Esophagus squamous epithelium (tissue), 5 donors: ENCODE measurements around the gene C3. TPM values are rescaled to one million over a fixed set of nuclear protein-coding genes. Genes with fewer than 3 reads are reported as not detected.

Experiments
- DNase-seq: peaks from one replicate; lab custom pipeline; 2025; lab: John Stamatoyannopoulos, UW
- H3K27ac ChIP-seq, 4 donors: fragments of 200-600 bp; sonication (generic); one replicate each; pipeline ENCODE4 v1.5.1; 2016 to 2019; ENCODE audit warnings: mild to moderate bottlenecking in 1 of 4
- H3K27me3 ChIP-seq, 4 donors: fragments of 200-600 bp; sonication (generic); 1 replicate in 3 of 4; 2 replicates in 1 of 4; pipeline versions ENCODE4 v1.5.1 to v1.6.0; 2017 to 2021; ENCODE audit warnings: antibody characterized with exemption in 1 of 4
- H3K36me3 ChIP-seq, 3 donors: fragments of 200-600 bp; sonication (generic); one replicate each; pipeline ENCODE4 v1.5.1; 2016 to 2019
- H3K4me1 ChIP-seq, 3 donors: fragments of 200-600 bp; sonication (generic); one replicate each; pipeline ENCODE4 v1.5.1; 2017 to 2019
- H3K4me3 ChIP-seq, 4 donors: fragments of 200-600 bp; sonication (generic); 1 replicate in 3 of 4; 2 replicates in 1 of 4; pipeline ENCODE4 v1.5.1; 2016 to 2019; ENCODE audit warnings: mild to moderate bottlenecking in 2 of 4, moderate library complexity in 1 of 4
- H3K9me3 ChIP-seq, 3 donors: fragments of 200-600 bp; sonication (generic); one replicate each; pipeline ENCODE4 v1.5.1; 2016 to 2019
- CTCF ChIP-seq, 6 experiments: fragments of 450-650 bp in 4 of 6; fragments of 200-600 bp in 2 of 6; sonication (generic) in 2 of 6; IDR thresholded peaks; one replicate each; pipeline ENCODE4 v1.5.1; 2016 to 2019; ENCODE audit warnings: antibody characterized with exemption in 6 of 6, mild to moderate bottlenecking in 4 of 6, moderate library complexity in 4 of 6
- POLR2A ChIP-seq, 4 donors: fragments of 450-650 bp; IDR thresholded peaks; one replicate each; pipeline ENCODE4 v1.6.1; 2017; ENCODE audit warnings: antibody characterized with exemption in 4 of 4, mild to moderate bottlenecking in 4 of 4, moderate library complexity in 3 of 4
- WGBS, 2 donors: methylation state at CpG; one replicate each; pipeline ENCODE4 v1.1.5; 2018; 5-methylcytosine and 5-hydroxymethylcytosine counted together
- intact Hi-C: fragments of 100-400 bp; cut with DNase I; formaldehyde crosslinking; loops from one replicate; pipeline ENCODE4 v1.15.0; 2022
- total RNA-seq, 4 donors: library from RNA; depleted of rRNA; stranded (reverse); fragments of >200 nt; gene quantifications; one replicate each; pipeline ENCODE4 v1.1.0, GENCODE V29; 2016
- donor health status: DM: yes; HTN: yes; CAD: no.

The C3 gene
- total RNA-seq, 4 donors from 2014 or later: 12.0 to 501 (median 189) TPM

GRCh38 chr19:6721773-6722172 lies 1.3 kb upstream of the C3 start:
- WGBS, 2 donors: 49 to 75% methylated on average over 5 of the region's 5 CpGs
- TF ChIP-seq POLR2A (IDR thresholded peaks at IDR 0.05) (no peak), CTCF (IDR thresholded peaks at IDR 0.05) (no peak)
- no peak overlapping the region for H3K4me3 ChIP-seq
- H3K36me3 ChIP-seq: no peaks in the 10 kb centered on the region
- H3K9me3 ChIP-seq: no peaks in the 10 kb centered on the region
- no peak for DNase-seq
- intact Hi-C loops: no loop called here
- H3K27ac ChIP-seq: peak overlapping the region in 3 of 4 donors; percentile 10 to 65 (median 64)
- H3K4me1 ChIP-seq: peaks cover 0 to 48% (median 18%) of the 10 kb centered on the region in 3 donors
- peaks cover 0 to 2% (median 0%) of the 10 kb centered on the region in 4 donors for H3K27me3 ChIP-seq

- Histone ChIP-seq H3K4me3 (no peak overlapping the region), H3K9me3 (no peaks in the 10 kb centered on the region), H3K36me3 (no peaks in the 10 kb centered on the region), H3K27me3 (peaks cover 0 to 5% (median 0%) of the 10 kb centered on the region in 4 donors), H3K27ac (peak overlapping the region in 3 of 4 donors; percentile 17 to 65 (median 62)), H3K4me1 (peaks cover 0 to 48% (median 18%) of the 10 kb centered on the region in 3 donors)
- DNase-seq: no peak
- TF ChIP-seq POLR2A (IDR thresholded peaks at IDR 0.05): no peak
- no peak for TF ChIP-seq CTCF (IDR thresholded peaks at IDR 0.05)
- intact Hi-C loops: no loop called here
Observed at GRCh38 chr19:6721138-6721474, 656 bp upstream of the C3 start.

GRCh38 chr19:6719992-6720368 lies 470 bp downstream of the C3 start:
- intact Hi-C loops: no loop called here
- DNase-seq: no peak
- Histone ChIP-seq H3K4me3 (peak overlapping the region in 2 of 4 donors; percentile 29 to 57), H3K4me1 (peaks cover 0 to 44% (median 18%) of the 10 kb centered on the region in 3 donors), H3K36me3 (no peaks in the 10 kb centered on the region), H3K27me3 (peaks cover 0 to 5% (median 0%) of the 10 kb centered on the region in 4 donors), H3K27ac (peak overlapping the region in 2 of 4 donors; percentile 18 to 50), H3K9me3 (no peaks in the 10 kb centered on the region)
- TF ChIP-seq POLR2A (IDR thresholded peaks at IDR 0.05) (no peak), CTCF (IDR thresholded peaks at IDR 0.05) (no peak)
- 83 to 89% methylated on average over 3 of the region's 3 CpGs for WGBS, 2 donors

GRCh38 chr19:6719540-6719861 lies 949 bp downstream of the C3 start:
- Histone ChIP-seq H3K27ac (peak overlapping the region in 1 of 4 donors; percentile 50), H3K4me1 (peaks cover 0 to 40% (median 18%) of the 10 kb centered on the region in 3 donors), H3K4me3 (peak overlapping the region in 2 of 4 donors; percentile 29 to 57), H3K36me3 (no peaks in the 10 kb centered on the region), H3K27me3 (peaks cover 0 to 5% (median 0%) of the 10 kb centered on the region in 4 donors), H3K9me3 (no peaks in the 10 kb centered on the region)
- TF ChIP-seq CTCF (IDR thresholded peaks at IDR 0.05) (no peak), POLR2A (IDR thresholded peaks at IDR 0.05) (no peak)
- DNase-seq: no peak
- intact Hi-C loops: no loop called here
- 78 to 88% methylated on average over 5 to 6 of the region's 6 CpGs for WGBS, 2 donors

GRCh38 chr19:6718741-6719539 lies 1.5 kb downstream of the C3 start:
- Histone ChIP-seq H3K4me3 (peak overlapping the region in 2 of 4 donors; percentile 29 to 57), H3K27me3 (peaks cover 0 to 10% (median 0%) of the 10 kb centered on the region in 4 donors), H3K4me1 (peaks cover 0 to 36% (median 18%) of the 10 kb centered on the region in 3 donors), H3K36me3 (no peaks in the 10 kb centered on the region), H3K27ac (peak overlapping the region in 1 of 4 donors; percentile 21), H3K9me3 (no peaks in the 10 kb centered on the region)
- intact Hi-C loops: no loop called here
- no peak for DNase-seq
- TF ChIP-seq CTCF (IDR thresholded peaks at IDR 0.05): no peak
- no peak for TF ChIP-seq POLR2A (IDR thresholded peaks at IDR 0.05)
- 73 to 75% methylated on average over 21 of the region's 21 CpGs for WGBS, 2 donors
